Right lobe of liver (tissue), 6 donors: ENCODE results near the gene TACC3. TPM values are rescaled to one million over a fixed set of nuclear protein-coding genes. Genes with fewer than 3 reads are reported as not detected.

Source experiments
- ATAC-seq, 4 donors: fragments of 200-7000 bp; cut with Tn5 transposase; one replicate each; pipeline ENCODE4 v1.9.1; 2020; ENCODE audit warnings: mild to moderate bottlenecking in 4 of 4, moderate library complexity in 4 of 4
- DNase-seq, 3 donors: peaks; one replicate each; pipeline ENCODE4 v3.0.0-alpha.2; 2020
- H3K27ac ChIP-seq, 3 donors: fragments of 200-600 bp; one replicate each; pipeline ENCODE4 v1.8.0; 2022
- H3K27me3 ChIP-seq, 2 donors: fragments of 200-600 bp; one replicate each; pipeline ENCODE4 v1.8.0; 2022
- H3K36me3 ChIP-seq, 4 donors: fragments of 200-600 bp; sonication (generic) in 1 of 4; one replicate each; pipeline versions ENCODE4 v1.5.1 to v1.8.0; 2017 to 2022; ENCODE audit warnings: control low read depth in 1 of 4
- H3K4me1 ChIP-seq, 4 donors: fragments of 200-600 bp; sonication (generic) in 1 of 4; one replicate each; pipeline versions ENCODE4 v1.5.1 to v1.8.0; 2017 to 2022; ENCODE audit warnings: control low read depth in 1 of 4
- H3K4me3 ChIP-seq, 3 donors: fragments of 200-600 bp; one replicate each; pipeline ENCODE4 v1.8.0; 2022
- H3K9me3 ChIP-seq, 4 donors: fragments of 200-600 bp; sonication (generic) in 1 of 4; one replicate each; pipeline versions ENCODE4 v1.5.1 to v1.8.0; 2017 to 2022; ENCODE audit warnings: control low read depth in 1 of 4
- POLR2A ChIP-seq: fragments of 450-650 bp; IDR thresholded peaks from one replicate; pipeline ENCODE4 v1.6.1; 2017; ENCODE audit warnings: antibody characterized with exemption, mild to moderate bottlenecking
- WGBS: methylation state at CpG from one replicate; pipeline ENCODE4 v1.1.6; 2018; ENCODE audit warnings: low coverage, low lambda C conversion rate; ENCODE audit not compliant: insufficient coverage; ENCODE audit errors: missing lambda C conversion rate; 5-methylcytosine and 5-hydroxymethylcytosine counted together
- intact Hi-C, 2 donors: fragments of 100-400 bp; cut with DNase I; formaldehyde crosslinking; loops; one replicate each; pipeline versions ENCODE4 v1.11.2 to v1.14.1; 2022
- total RNA-seq, 6 experiments: library from RNA; depleted of rRNA in 2 of 6; stranded (reverse); fragments of >200 nt in 2 of 6; fragmentation: NEBNext Ultra II Directional in 3 of 6; extraction: Animal tissue kit (Norgen Biotek cat#: 25700) in 3 of 6; gene quantifications; one replicate each; pipeline versions ENCODE4 v1.1.0 to v1.2.4, GENCODE V29; 2016 to 2023
- TF ChIP-seq, protein P1 (sequence below), 4 donors: fragments of 200-600 bp in 3 of 4; fragments of 450-650 bp in 1 of 4; IDR thresholded peaks; one replicate each; pipeline versions ENCODE4 v1.5.1 to v1.8.0; 2016 to 2022; ENCODE audit warnings: antibody characterized with exemption in 4 of 4, mild to moderate bottlenecking in 2 of 4
- donor health status: DM: no; HTN: yes; CAD: no.
- donor health status: DM: no; HTN: no; CAD: no.
- donor health status: DM: no; HTN: no; CAD: no.
- donor health status: DM: no; HTN: yes; CAD: no.
- donor health status: DM: no; HTN: yes; CAD: no.

TACC3 gene
- total RNA-seq, 6 experiments from 2014 or later: 2.2 to 5.7 (median 4.8) TPM

GRCh38 chr4:1761130-1761689 lies 39.9 kb downstream of the TACC3 start:
- no peaks in the 10 kb centered on the region for H3K27me3 ChIP-seq
- ATAC-seq (no peak), DNase-seq (no peak)
- no peak overlapping the region for H3K27ac ChIP-seq
- H3K36me3 ChIP-seq: no peaks in the 10 kb centered on the region
- no peak overlapping the region for H3K4me3 ChIP-seq
- intact Hi-C loops: no loop called here
- H3K9me3 ChIP-seq: no peaks in the 10 kb centered on the region
- 69% methylated on average over 27 of the region's 32 CpGs for WGBS
- H3K4me1 ChIP-seq: peaks cover 0 to 8% (median 2%) of the 10 kb centered on the region in 4 donors
- no peak for TF ChIP-seq POLR2A
- TF ChIP-seq, protein P1, sequence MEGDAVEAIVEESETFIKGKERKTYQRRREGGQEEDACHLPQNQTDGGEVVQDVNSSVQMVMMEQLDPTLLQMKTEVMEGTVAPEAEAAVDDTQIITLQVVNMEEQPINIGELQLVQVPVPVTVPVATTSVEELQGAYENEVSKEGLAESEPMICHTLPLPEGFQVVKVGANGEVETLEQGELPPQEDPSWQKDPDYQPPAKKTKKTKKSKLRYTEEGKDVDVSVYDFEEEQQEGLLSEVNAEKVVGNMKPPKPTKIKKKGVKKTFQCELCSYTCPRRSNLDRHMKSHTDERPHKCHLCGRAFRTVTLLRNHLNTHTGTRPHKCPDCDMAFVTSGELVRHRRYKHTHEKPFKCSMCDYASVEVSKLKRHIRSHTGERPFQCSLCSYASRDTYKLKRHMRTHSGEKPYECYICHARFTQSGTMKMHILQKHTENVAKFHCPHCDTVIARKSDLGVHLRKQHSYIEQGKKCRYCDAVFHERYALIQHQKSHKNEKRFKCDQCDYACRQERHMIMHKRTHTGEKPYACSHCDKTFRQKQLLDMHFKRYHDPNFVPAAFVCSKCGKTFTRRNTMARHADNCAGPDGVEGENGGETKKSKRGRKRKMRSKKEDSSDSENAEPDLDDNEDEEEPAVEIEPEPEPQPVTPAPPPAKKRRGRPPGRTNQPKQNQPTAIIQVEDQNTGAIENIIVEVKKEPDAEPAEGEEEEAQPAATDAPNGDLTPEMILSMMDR (IDR thresholded peaks at IDR 0.05): no peak

DNA sequence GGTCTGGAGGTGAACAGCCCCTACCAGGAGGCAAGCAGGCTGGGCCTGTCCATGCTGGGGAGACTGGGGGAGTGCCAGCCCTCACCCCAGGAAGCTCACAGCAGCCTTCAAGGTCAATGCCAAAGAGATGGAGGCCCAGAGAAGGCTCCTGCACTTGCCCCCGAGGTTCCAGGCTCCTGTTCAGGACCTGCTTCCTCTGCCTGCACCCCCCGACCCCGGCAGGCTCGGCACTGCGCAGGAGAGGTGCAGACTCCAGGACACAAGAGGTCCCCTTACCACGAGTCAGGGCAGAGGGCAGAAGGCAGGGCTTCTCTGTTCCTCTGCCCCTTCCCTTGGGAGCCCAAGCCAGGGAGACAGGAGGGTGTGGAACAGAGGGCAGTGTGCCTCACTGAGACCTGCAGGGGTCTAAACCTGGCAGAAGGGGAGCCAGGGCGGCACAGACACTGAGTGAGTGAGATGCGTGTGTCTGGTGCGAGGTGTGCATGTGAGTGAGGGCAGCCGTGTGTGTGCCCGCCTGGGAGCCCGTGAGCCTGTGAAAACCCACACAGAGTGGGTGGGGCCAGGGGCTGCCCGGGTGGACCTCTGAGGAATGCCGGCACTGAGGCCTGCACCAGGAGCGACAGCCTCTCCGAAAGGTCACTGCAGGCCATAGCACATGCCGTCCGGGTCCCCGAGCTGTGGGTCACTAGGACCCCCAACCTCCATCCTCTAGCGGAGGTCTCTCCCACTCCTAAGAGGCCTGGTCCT lies 41.1 kb downstream of the TACC3 start:
- Histone ChIP-seq H3K36me3 (no peaks in the 10 kb centered on the region), H3K9me3 (no peaks in the 10 kb centered on the region), H3K4me3 (no peak overlapping the region), H3K4me1 (peaks cover 0 to 8% (median 2%) of the 10 kb centered on the region in 4 donors), H3K27ac (no peak overlapping the region), H3K27me3 (no peaks in the 10 kb centered on the region)
- DNase-seq (no peak), ATAC-seq (no peak)
- no CpG with 5 or more reads among the region's 20 CpGs for WGBS
- intact Hi-C loops: no loop called here
- no peak for TF ChIP-seq POLR2A
- TF ChIP-seq, protein P1 (IDR thresholded peaks at IDR 0.05): no peak

DNA sequence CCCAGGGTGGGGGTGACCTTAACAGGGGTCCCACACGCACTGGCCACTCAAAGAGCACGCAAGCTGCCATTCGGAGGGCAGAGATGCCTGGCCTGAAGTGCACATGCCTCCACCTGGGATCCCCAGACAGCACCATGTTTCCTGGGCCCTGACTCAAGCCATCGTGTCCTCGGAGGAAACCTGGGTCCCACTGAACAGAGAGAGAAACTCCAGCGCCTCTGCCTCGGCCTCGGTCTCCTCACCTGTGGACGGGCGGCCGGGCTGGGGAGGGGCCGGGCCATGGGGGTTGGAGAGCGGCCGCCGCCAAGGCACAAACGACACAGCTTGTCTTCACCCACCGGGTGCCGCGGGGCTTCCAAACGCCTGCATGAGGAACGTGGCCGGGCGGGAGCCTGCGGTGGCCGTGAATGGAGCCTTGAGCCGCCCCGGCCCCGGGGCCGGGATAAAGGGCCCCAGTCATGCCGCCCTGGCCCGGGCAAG lies 41.8 kb downstream of the TACC3 start:
- Histone ChIP-seq H3K4me1 (peaks cover 0 to 8% (median 2%) of the 10 kb centered on the region in 4 donors), H3K27me3 (no peaks in the 10 kb centered on the region), H3K4me3 (no peak overlapping the region), H3K27ac (no peak overlapping the region), H3K9me3 (no peaks in the 10 kb centered on the region), H3K36me3 (no peaks in the 10 kb centered on the region)
- ATAC-seq (no peak), DNase-seq (no peak)
- intact Hi-C loops: no loop called here
- 0% methylated on average over 2 of the region's 31 CpGs for WGBS
- TF ChIP-seq POLR2A: no peak
- TF ChIP-seq, protein P1 (IDR thresholded peaks at IDR 0.05): no peak

DNA sequence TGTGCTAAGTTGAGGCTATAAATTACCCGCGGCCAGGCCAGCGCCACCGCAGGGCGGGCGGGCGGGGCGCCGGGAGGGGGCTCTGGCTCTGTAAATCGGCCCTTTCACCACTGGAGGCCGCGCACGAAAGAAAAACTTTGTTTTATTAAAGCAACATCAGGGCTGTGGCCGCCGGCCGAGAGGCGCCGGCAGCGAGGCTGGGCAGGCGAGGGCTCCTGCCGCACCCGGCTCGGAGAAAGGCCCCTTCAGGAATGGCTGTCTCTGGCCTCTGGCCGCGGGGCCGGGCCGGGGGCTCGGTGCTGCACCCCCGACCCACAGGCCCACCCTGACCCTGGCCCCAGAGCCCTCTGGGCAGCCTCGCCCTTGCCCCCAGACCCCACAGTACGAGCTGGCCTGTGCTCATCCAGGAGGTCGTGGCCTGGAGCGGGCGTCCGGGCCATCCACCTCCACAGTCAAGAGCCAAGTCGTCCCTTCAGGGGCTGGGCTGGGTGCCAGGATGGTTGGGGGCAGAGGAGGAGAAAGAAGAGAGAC lies 42.3 kb downstream of the TACC3 start:
- intact Hi-C loops: no loop called here
- DNase-seq (no peak), ATAC-seq (peak; percentile 16 to 41 (median 29))
- Histone ChIP-seq H3K27ac (no peak overlapping the region), H3K4me1 (peaks cover 0 to 8% (median 2%) of the 10 kb centered on the region in 4 donors), H3K27me3 (no peaks in the 10 kb centered on the region), H3K9me3 (no peaks in the 10 kb centered on the region), H3K36me3 (no peaks in the 10 kb centered on the region), H3K4me3 (no peak overlapping the region)
- 14% methylated on average over 10 of the region's 36 CpGs for WGBS
- TF ChIP-seq, protein P1 (IDR thresholded peaks at IDR 0.05): peak in 2 of 4 donors; percentile 28 to 29
- TF ChIP-seq POLR2A: no peak
